ENCODE data around the gene PEMT.

Gene PEMT

GRCh38 chr17:17503566-17504130 lies 87.9 kb downstream of the PEMT start:
- no peak for DNase-seq (ENCODE audit: low read depth in 3 of 3)

GRCh38 chr17:17502741-17503565 lies 88.6 kb downstream of the PEMT start:
- no peak for DNase-seq (ENCODE audit: low read depth in 3 of 3)

- DNase-seq (ENCODE audit: low read depth in 3 of 3): no peak
Measured at GRCh38 chr17:17500999-17501605, 90.4 kb downstream of the PEMT start.

GRCh38 chr17:17499402-17500145 lies 91.9 kb downstream of the PEMT start:
- DNase-seq (ENCODE audit: low read depth in 3 of 3): no peak

- no peak for DNase-seq (ENCODE audit: low read depth in 3 of 3)
Measured at GRCh38 chr17:17498606-17499301, 92.8 kb downstream of the PEMT start.

GRCh38 chr17:17497845-17498520 lies 93.5 kb downstream of the PEMT start:
- DNase-seq (ENCODE audit: low read depth in 3 of 3): no peak

GRCh38 chr17:17497065-17497844 lies 94.3 kb downstream of the PEMT start:
- no peak for DNase-seq (ENCODE audit: low read depth in 3 of 3)

GRCh38 chr17:17496189-17497064 lies 95.1 kb downstream of the PEMT start, which contains the start of gene RASD1:
RASD1 (minus strand) TSS chr17:17496395; CDS start chr17:17496181, 214 bp downstream.
- peak; percentile 65 to 75 (median 66) for DNase-seq (ENCODE audit: low read depth in 3 of 3)

GRCh38 chr17:17495536-17496188 lies 95.8 kb downstream of the PEMT start:
- DNase-seq (ENCODE audit: low read depth in 3 of 3): no peak

- no peak for DNase-seq (ENCODE audit: low read depth in 3 of 3)
Measured at GRCh38 chr17:17494870-17495535, 96.5 kb downstream of the PEMT start.

GRCh38 chr17:17494499-17494869 lies 97.0 kb downstream of the PEMT start:
- no peak for DNase-seq (ENCODE audit: low read depth in 3 of 3)

GRCh38 chr17:17493986-17494466 lies 97.5 kb downstream of the PEMT start:
- DNase-seq (ENCODE audit: low read depth in 3 of 3): no peak

- DNase-seq (ENCODE audit: low read depth in 3 of 3): no peak
Measured at GRCh38 chr17:17493249-17493985, 98.1 kb downstream of the PEMT start.

- no peak for DNase-seq (ENCODE audit: low read depth in 3 of 3)
Measured at GRCh38 chr17:17492571-17492970, 98.9 kb downstream of the PEMT start.

GRCh38 chr17:17492085-17492484 lies 99.4 kb downstream of the PEMT start:
- DNase-seq (ENCODE audit: low read depth in 3 of 3): no peak

GRCh38 chr17:17491546-17491988 lies 99.9 kb downstream of the PEMT start:
- DNase-seq (ENCODE audit: low read depth in 3 of 3): no peak

- no peak for DNase-seq (ENCODE audit: low read depth in 3 of 3)
Measured at GRCh38 chr17:17491031-17491471, 100.5 kb downstream of the PEMT start.
